Calu3 (cell line): ENCODE measurements around the gene MSI2. TPM values are rescaled to one million over a fixed set of nuclear protein-coding genes. Genes with fewer than 3 reads are reported as not detected.

Experiments used
- BruUV-seq: library from RNA; stranded (reverse); fragments of 400-500 nt; replicated peaks from 2 replicates; lab custom pipeline; 2021; lab: Mats Ljungman, UMichigan
- CTCF ChIA-PET: fragments of 300-600 bp; sonication (Branson Sonifier 250); formaldehyde crosslinking; loops from one replicate; lab custom pipeline; 2022; ENCODE audit warnings: antibody characterized with exemption; lab: Charles Lee
- DNase-seq: peaks from one replicate; pipeline ENCODE4 v3.0.0; 2022
- H3K27ac Mint-ChIP-seq: one replicate; pipeline ENCODE4 v1.8.0; 2022; ENCODE audit warnings: mixed read lengths; ENCODE audit not compliant: unreplicated experiment
- H3K27me3 Mint-ChIP-seq: one replicate; pipeline ENCODE4 v1.8.0; 2022; ENCODE audit warnings: mixed read lengths; ENCODE audit not compliant: unreplicated experiment
- H3K36me3 Mint-ChIP-seq: one replicate; pipeline ENCODE4 v1.8.0; 2022; ENCODE audit warnings: mild to moderate bottlenecking, moderate library complexity, mixed read lengths; ENCODE audit not compliant: insufficient read depth, unreplicated experiment
- H3K4me1 Mint-ChIP-seq: one replicate; pipeline ENCODE4 v1.8.0; 2022; ENCODE audit warnings: mild to moderate bottlenecking, low read depth, mixed read lengths; ENCODE audit not compliant: unreplicated experiment
- H3K4me3 Mint-ChIP-seq: one replicate; pipeline ENCODE4 v1.8.0; 2022; ENCODE audit warnings: mild to moderate bottlenecking, low read depth, moderate library complexity, mixed read lengths; ENCODE audit not compliant: unreplicated experiment
- H3K9me3 Mint-ChIP-seq: one replicate; pipeline ENCODE4 v1.8.0; 2022; ENCODE audit warnings: low read depth, mixed read lengths; ENCODE audit not compliant: unreplicated experiment
- CTCF ChIP-seq: fragments of 200-600 bp; IDR thresholded peaks from one replicate; pipeline ENCODE4 v1.8.0; 2022; ENCODE audit warnings: antibody characterized with exemption; ENCODE audit not compliant: unreplicated experiment
- intact Hi-C: fragments of 100-400 bp; cut with micrococcal nuclease; formaldehyde crosslinking; loops from one replicate; pipeline ENCODE4 v1.10.0; 2022; ENCODE audit not compliant: unreplicated experiment
- total RNA-seq: library from RNA; stranded (reverse); gene quantifications from 2 replicates; pipeline ENCODE4 v1.2.3, GENCODE V29; 2022

MSI2 gene
- total RNA-seq, 1 experiment from 2014 or later: 66.4 TPM

- Mint-ChIP-seq H3K27me3 (no peaks in the 10 kb centered on the region), H3K4me1 (peaks cover 28% of the 10 kb centered on the region), H3K9me3 (no peaks in the 10 kb centered on the region), H3K27ac (no peak overlapping the region), H3K36me3 (no peaks in the 10 kb centered on the region), H3K4me3 (no peak overlapping the region)
- intact Hi-C loops: no loop called here
- DNase-seq: no peak
- BruUV-seq: no TSS peak
- CTCF ChIA-PET: no interaction called here
- no peak for TF ChIP-seq CTCF
These were observed 146.9 kb downstream of the MSI2 start for GRCh38 chr17:57403236-57403635.

GRCh38 chr17:57404073-57404472, 147.8 kb downstream of the MSI2 start:
- intact Hi-C loops: no loop called here
- H3K9me3 Mint-ChIP-seq: no peaks in the 10 kb centered on the region
- H3K4me3 Mint-ChIP-seq: no peak overlapping the region
- H3K4me1 Mint-ChIP-seq: peaks cover 35% of the 10 kb centered on the region
- H3K27me3 Mint-ChIP-seq: no peaks in the 10 kb centered on the region
- no peak for TF ChIP-seq CTCF
- H3K27ac Mint-ChIP-seq: no peak overlapping the region
- DNase-seq: no peak
- BruUV-seq: no TSS peak
- no peaks in the 10 kb centered on the region for H3K36me3 Mint-ChIP-seq
- CTCF ChIA-PET: no interaction called here

- intact Hi-C loops: loop anchor here (5.0 kb wide), 1 partner anchor 33 kb away; no protein-coding TSS in a partner anchor
- no TSS peak for BruUV-seq
- Mint-ChIP-seq H3K27me3 (no peaks in the 10 kb centered on the region), H3K36me3 (no peaks in the 10 kb centered on the region), H3K4me1 (peaks cover 41% of the 10 kb centered on the region), H3K27ac (no peak overlapping the region), H3K4me3 (no peak overlapping the region), H3K9me3 (no peaks in the 10 kb centered on the region)
- DNase-seq: no peak
- no peak for TF ChIP-seq CTCF
- CTCF ChIA-PET: no interaction called here
These were observed 148.6 kb downstream of the MSI2 start for GRCh38 chr17:57404795-57405490.

- CTCF ChIA-PET: no interaction called here
- BruUV-seq: no TSS peak
- DNase-seq: no peak
- H3K4me1 Mint-ChIP-seq: peaks cover 34% of the 10 kb centered on the region
- H3K4me3 Mint-ChIP-seq: no peak overlapping the region
- no peak overlapping the region for H3K27ac Mint-ChIP-seq
- no peaks in the 10 kb centered on the region for H3K27me3 Mint-ChIP-seq
- intact Hi-C loops: loop anchor here (5.0 kb wide), 1 partner anchor 33 kb away; no protein-coding TSS in a partner anchor
- H3K9me3 Mint-ChIP-seq: no peaks in the 10 kb centered on the region
- no peaks in the 10 kb centered on the region for H3K36me3 Mint-ChIP-seq
- TF ChIP-seq CTCF: no peak
These were observed 149.3 kb downstream of the MSI2 start for GRCh38 chr17:57405491-57406072.
